ENCODE measurements around the gene ASCC2. TPM values are rescaled to one million over a fixed set of nuclear protein-coding genes. Genes with fewer than 3 reads are reported as not detected.

The ASCC2 gene, protein sequence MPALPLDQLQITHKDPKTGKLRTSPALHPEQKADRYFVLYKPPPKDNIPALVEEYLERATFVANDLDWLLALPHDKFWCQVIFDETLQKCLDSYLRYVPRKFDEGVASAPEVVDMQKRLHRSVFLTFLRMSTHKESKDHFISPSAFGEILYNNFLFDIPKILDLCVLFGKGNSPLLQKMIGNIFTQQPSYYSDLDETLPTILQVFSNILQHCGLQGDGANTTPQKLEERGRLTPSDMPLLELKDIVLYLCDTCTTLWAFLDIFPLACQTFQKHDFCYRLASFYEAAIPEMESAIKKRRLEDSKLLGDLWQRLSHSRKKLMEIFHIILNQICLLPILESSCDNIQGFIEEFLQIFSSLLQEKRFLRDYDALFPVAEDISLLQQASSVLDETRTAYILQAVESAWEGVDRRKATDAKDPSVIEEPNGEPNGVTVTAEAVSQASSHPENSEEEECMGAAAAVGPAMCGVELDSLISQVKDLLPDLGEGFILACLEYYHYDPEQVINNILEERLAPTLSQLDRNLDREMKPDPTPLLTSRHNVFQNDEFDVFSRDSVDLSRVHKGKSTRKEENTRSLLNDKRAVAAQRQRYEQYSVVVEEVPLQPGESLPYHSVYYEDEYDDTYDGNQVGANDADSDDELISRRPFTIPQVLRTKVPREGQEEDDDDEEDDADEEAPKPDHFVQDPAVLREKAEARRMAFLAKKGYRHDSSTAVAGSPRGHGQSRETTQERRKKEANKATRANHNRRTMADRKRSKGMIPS
- polyA plus RNA-seq (2013, experiment 1 of 4): 49.6 TPM
- 50.4 TPM for polyA plus RNA-seq (2013, experiment 2 of 4)
- 41.3 TPM for polyA plus RNA-seq (2013, experiment 3 of 4)
- 40.1 TPM for polyA plus RNA-seq (2013, experiment 4 of 4)

DNA sequence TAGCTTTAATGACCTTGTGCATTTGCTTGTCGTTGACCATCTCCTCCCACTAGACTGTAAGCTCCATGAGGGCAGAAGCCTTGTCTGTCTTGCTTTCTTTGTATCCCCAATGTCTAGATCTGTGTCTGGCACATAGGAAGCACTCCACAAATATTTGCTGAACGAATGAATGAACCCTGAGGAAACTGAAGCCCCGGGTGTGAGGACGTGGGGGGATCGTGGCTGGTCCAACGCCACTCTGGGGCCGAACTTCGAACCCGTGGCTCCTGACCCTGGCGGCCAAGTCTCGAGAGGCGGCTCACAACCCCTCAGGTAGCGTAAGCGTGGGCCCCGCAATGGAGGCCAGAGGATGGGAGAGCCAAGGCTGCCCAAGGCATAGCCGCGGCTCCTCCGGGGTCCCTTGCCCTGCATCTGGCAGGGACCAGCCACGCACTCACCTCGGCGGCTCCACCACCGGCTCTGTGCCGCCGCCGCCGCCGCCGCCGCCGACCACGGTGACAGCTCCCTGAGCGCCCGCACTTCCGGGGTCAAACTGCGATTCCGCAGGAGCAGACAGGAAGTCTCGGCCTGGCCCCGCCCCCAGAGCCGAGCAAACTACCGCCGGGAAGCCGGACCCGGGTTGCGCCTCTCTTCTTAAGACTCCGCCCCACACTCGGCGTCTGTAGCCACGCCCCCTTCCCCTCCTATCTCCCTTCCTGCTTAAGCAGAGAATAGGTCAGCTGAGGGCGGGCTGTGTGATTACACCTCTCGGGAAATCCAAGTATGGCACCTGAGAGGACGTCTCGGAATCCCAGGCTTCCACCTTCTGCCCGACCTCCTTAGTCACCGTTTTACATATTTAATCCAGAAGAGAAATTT is at the start of gene ASCC2:
TSS of gene ASCC2 (minus strand) at position 534 of the 858 bp plus-strand sequence. CDS start 5,949 bp downstream, outside the sequence.
- Histone ChIP-seq H3K9me3 (ENCODE audit: control insufficient read depth, low read length) (no peaks in the 10 kb centered on the region), H3K36me3 (ENCODE audit: control insufficient read depth, insufficient read depth, low read length) (no peaks in the 10 kb centered on the region), H3K27ac (ENCODE audit: insufficient read depth, low read depth, low read length, poor library complexity, severe bottlenecking) (no peak within 1 kb of the TSS), H3K4me1 (ENCODE audit: control insufficient read depth, insufficient read depth, low read length) (peaks cover 3% of the 10 kb centered on the region), H3K27me3 (ENCODE audit: control insufficient read depth, insufficient read depth, low read length, poor library complexity, severe bottlenecking) (no peaks in the 10 kb centered on the region), H3K4me3 (ENCODE audit: insufficient read depth, low read depth, low read length) (peak within 1 kb of the TSS; percentile 99)
- 1% methylated on average over 54 of the region's 54 CpGs for WGBS, 2 experiments

GRCh38 chr22:29887358-29887757 is 49.3 kb upstream of the ASCC2 start:
- Histone ChIP-seq H3K4me3 (ENCODE audit: insufficient read depth, low read depth, low read length) (no peak overlapping the region), H3K36me3 (ENCODE audit: control insufficient read depth, insufficient read depth, low read length) (no peaks in the 10 kb centered on the region), H3K27ac (ENCODE audit: insufficient read depth, low read depth, low read length, poor library complexity, severe bottlenecking) (no peak overlapping the region), H3K27me3 (ENCODE audit: control insufficient read depth, insufficient read depth, low read length, poor library complexity, severe bottlenecking) (no peaks in the 10 kb centered on the region), H3K9me3 (ENCODE audit: control insufficient read depth, low read length) (no peaks in the 10 kb centered on the region), H3K4me1 (ENCODE audit: control insufficient read depth, insufficient read depth, low read length) (peaks cover 7% of the 10 kb centered on the region)
- WGBS, 2 experiments: 90 to 94% methylated on average over 2 of the region's 2 CpGs

DNA sequence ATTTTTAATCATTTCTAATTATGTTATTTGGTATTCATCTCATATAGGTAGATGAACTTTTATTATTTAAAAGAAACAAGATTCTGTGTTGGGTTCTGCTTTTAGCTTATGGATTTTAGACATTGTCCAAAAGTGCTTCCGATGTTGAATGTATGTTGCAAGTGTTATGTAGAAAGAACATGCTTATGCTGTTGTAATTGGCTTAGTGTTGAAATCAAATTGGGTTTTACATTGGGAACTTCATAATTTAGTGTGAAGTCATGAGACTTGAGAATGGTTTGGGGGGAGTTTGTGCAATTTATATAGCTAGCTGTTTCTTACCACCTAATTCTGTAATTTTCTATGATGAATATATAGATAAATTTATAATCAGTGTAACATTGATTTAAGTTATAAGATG is 48.5 kb upstream of the ASCC2 start:
- Histone ChIP-seq H3K27me3 (ENCODE audit: control insufficient read depth, insufficient read depth, low read length, poor library complexity, severe bottlenecking) (no peaks in the 10 kb centered on the region), H3K4me3 (ENCODE audit: insufficient read depth, low read depth, low read length) (no peak overlapping the region), H3K27ac (ENCODE audit: insufficient read depth, low read depth, low read length, poor library complexity, severe bottlenecking) (no peak overlapping the region), H3K9me3 (ENCODE audit: control insufficient read depth, low read length) (no peaks in the 10 kb centered on the region), H3K36me3 (ENCODE audit: control insufficient read depth, insufficient read depth, low read length) (no peaks in the 10 kb centered on the region), H3K4me1 (ENCODE audit: control insufficient read depth, insufficient read depth, low read length) (peaks cover 7% of the 10 kb centered on the region)
- 93 to 94% methylated on average over 1 of the region's 1 CpG for WGBS, 2 experiments

- Histone ChIP-seq H3K9me3 (ENCODE audit: control insufficient read depth, low read length) (no peaks in the 10 kb centered on the region), H3K4me3 (ENCODE audit: insufficient read depth, low read depth, low read length) (no peak overlapping the region), H3K36me3 (ENCODE audit: control insufficient read depth, insufficient read depth, low read length) (no peaks in the 10 kb centered on the region), H3K27me3 (ENCODE audit: control insufficient read depth, insufficient read depth, low read length, poor library complexity, severe bottlenecking) (no peaks in the 10 kb centered on the region), H3K4me1 (ENCODE audit: control insufficient read depth, insufficient read depth, low read length) (peaks cover 7% of the 10 kb centered on the region), H3K27ac (ENCODE audit: insufficient read depth, low read depth, low read length, poor library complexity, severe bottlenecking) (no peak overlapping the region)
- 75% methylated on average over 4 of the region's 4 CpGs for WGBS, 2 experiments
Observed at GRCh38 chr22:29885610-29886009, 47.5 kb upstream of the ASCC2 start.

DNA sequence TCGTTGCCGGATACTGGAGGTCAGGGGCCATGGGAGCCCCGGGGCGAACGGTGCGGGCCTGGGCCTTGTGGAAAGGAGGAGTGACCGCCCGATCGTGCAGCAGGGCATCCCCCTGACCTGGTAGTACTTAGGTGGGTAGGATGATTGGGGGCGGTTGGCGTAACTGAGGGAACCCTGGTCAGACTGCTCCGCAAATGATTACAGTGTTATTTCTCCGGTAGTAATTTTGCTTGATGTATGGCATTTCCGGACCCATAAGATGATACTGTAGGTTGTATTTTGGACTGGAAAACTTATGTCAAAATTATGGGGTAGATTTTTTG is 45.7 kb upstream of the ASCC2 start:
- WGBS, 2 experiments: 7 to 9% methylated on average over 14 of the region's 14 CpGs

GRCh38 chr22:29883045-29883774 is 45.1 kb upstream of the ASCC2 start, which contains the start of gene MTMR3:
MTMR3 (plus strand) TSS chr22:29883174; CDS start chr22:29971060, 87,886 bp downstream.
- Histone ChIP-seq H3K27me3 (ENCODE audit: control insufficient read depth, insufficient read depth, low read length, poor library complexity, severe bottlenecking) (no peaks in the 10 kb centered on the region), H3K4me3 (ENCODE audit: insufficient read depth, low read depth, low read length) (peak within 1 kb of the TSS; percentile 95), H3K4me1 (ENCODE audit: control insufficient read depth, insufficient read depth, low read length) (peaks cover 7% of the 10 kb centered on the region), H3K27ac (ENCODE audit: insufficient read depth, low read depth, low read length, poor library complexity, severe bottlenecking) (peak within 1 kb of the TSS; percentile 92), H3K36me3 (ENCODE audit: control insufficient read depth, insufficient read depth, low read length) (no peaks in the 10 kb centered on the region), H3K9me3 (ENCODE audit: control insufficient read depth, low read length) (no peaks in the 10 kb centered on the region)
- 0 to 1% methylated on average over 82 of the region's 82 CpGs for WGBS, 2 experiments

More for the DNA sequence above, 45.7 kb upstream of the ASCC2 start:
- Histone ChIP-seq H3K4me3 (ENCODE audit: insufficient read depth, low read depth, low read length) (peak overlapping the region; percentile 95), H3K36me3 (ENCODE audit: control insufficient read depth, insufficient read depth, low read length) (no peaks in the 10 kb centered on the region), H3K4me1 (ENCODE audit: control insufficient read depth, insufficient read depth, low read length) (peaks cover 7% of the 10 kb centered on the region), H3K27me3 (ENCODE audit: control insufficient read depth, insufficient read depth, low read length, poor library complexity, severe bottlenecking) (no peaks in the 10 kb centered on the region), H3K27ac (ENCODE audit: insufficient read depth, low read depth, low read length, poor library complexity, severe bottlenecking) (peak overlapping the region; percentile 44), H3K9me3 (ENCODE audit: control insufficient read depth, low read length) (no peaks in the 10 kb centered on the region)

- Histone ChIP-seq H3K27me3 (ENCODE audit: control insufficient read depth, insufficient read depth, low read length, poor library complexity, severe bottlenecking) (no peaks in the 10 kb centered on the region), H3K36me3 (ENCODE audit: control insufficient read depth, insufficient read depth, low read length) (no peaks in the 10 kb centered on the region), H3K27ac (ENCODE audit: insufficient read depth, low read depth, low read length, poor library complexity, severe bottlenecking) (no peak overlapping the region), H3K9me3 (ENCODE audit: control insufficient read depth, low read length) (no peaks in the 10 kb centered on the region), H3K4me1 (ENCODE audit: control insufficient read depth, insufficient read depth, low read length) (peaks cover 7% of the 10 kb centered on the region), H3K4me3 (ENCODE audit: insufficient read depth, low read depth, low read length) (no peak overlapping the region)
- WGBS, 2 experiments: 2% methylated on average over 5 of the region's 5 CpGs
Observed at GRCh38 chr22:29882716-29883044, 44.6 kb upstream of the ASCC2 start.

GRCh38 chr22:29879753-29880152 is 41.7 kb upstream of the ASCC2 start:
- H3K4me3 ChIP-seq (ENCODE audit: insufficient read depth, low read depth, low read length): no peak overlapping the region
- H3K9me3 ChIP-seq (ENCODE audit: control insufficient read depth, low read length): no peaks in the 10 kb centered on the region
- no peaks in the 10 kb centered on the region for H3K36me3 ChIP-seq (ENCODE audit: control insufficient read depth, insufficient read depth, low read length)
- no peaks in the 10 kb centered on the region for H3K4me1 ChIP-seq (ENCODE audit: control insufficient read depth, insufficient read depth, low read length)
- no peaks in the 10 kb centered on the region for H3K27me3 ChIP-seq (ENCODE audit: control insufficient read depth, insufficient read depth, low read length, poor library complexity, severe bottlenecking)
- 94 to 95% methylated on average over 5 of the region's 5 CpGs for WGBS, 2 experiments
- no peak overlapping the region for H3K27ac ChIP-seq (ENCODE audit: insufficient read depth, low read depth, low read length, poor library complexity, severe bottlenecking)

- WGBS, 2 experiments: 93 to 94% methylated on average over 2 of the region's 2 CpGs
- no peak overlapping the region for H3K27ac ChIP-seq (ENCODE audit: insufficient read depth, low read depth, low read length, poor library complexity, severe bottlenecking)
- no peaks in the 10 kb centered on the region for H3K4me1 ChIP-seq (ENCODE audit: control insufficient read depth, insufficient read depth, low read length)
- no peak overlapping the region for H3K4me3 ChIP-seq (ENCODE audit: insufficient read depth, low read depth, low read length)
- no peaks in the 10 kb centered on the region for H3K36me3 ChIP-seq (ENCODE audit: control insufficient read depth, insufficient read depth, low read length)
- H3K27me3 ChIP-seq (ENCODE audit: control insufficient read depth, insufficient read depth, low read length, poor library complexity, severe bottlenecking): no peaks in the 10 kb centered on the region
- H3K9me3 ChIP-seq (ENCODE audit: control insufficient read depth, low read length): no peaks in the 10 kb centered on the region
Observed at GRCh38 chr22:29877620-29878019, 39.5 kb upstream of the ASCC2 start.
